ENCODE measurements around the gene CRISP1.
"Not testable (repeated sequence)": the region's sequence is repeated elsewhere in the genome, so short reads cannot be mapped to it uniquely, and the experiment has no call there.

The CRISP1 gene

GRCh38 chr6:49813248-49813647 lies 53.1 kb downstream of the CRISP1 start:
- H3K4me3 ChIP-seq (ENCODE audit: low read length): no peak overlapping the region
- no peak for DNase-seq (ENCODE audit: low read depth)
- no peak for TF ChIP-seq CTCF (conservative IDR thresholded peaks at IDR 0.05; ENCODE audit: low read depth, low read length)

DNA sequence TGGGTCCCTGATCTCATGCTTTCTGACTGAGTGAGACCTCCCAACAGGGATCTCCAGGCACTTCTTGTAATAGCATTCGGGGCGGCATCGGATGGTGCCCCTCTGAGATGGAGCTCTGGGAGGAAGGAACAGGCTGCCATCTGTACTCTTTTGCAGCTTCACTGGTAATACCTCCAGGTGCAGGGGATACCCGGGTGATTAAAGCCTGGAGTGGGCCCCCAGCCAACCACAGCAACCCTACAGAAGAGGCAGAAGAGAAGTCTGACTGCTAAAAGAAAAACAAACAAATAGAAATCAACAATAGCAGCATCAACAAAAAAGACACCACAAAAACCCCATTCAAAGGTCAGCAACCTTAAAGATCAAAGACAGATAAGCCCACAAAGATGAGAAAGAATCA lies 60.2 kb downstream of the CRISP1 start:
- no peak for DNase-seq (ENCODE audit: low read depth)
- H3K4me3 ChIP-seq (ENCODE audit: low read length): no peak overlapping the region
- no peak for TF ChIP-seq CTCF (conservative IDR thresholded peaks at IDR 0.05; ENCODE audit: low read depth, low read length)

DNA sequence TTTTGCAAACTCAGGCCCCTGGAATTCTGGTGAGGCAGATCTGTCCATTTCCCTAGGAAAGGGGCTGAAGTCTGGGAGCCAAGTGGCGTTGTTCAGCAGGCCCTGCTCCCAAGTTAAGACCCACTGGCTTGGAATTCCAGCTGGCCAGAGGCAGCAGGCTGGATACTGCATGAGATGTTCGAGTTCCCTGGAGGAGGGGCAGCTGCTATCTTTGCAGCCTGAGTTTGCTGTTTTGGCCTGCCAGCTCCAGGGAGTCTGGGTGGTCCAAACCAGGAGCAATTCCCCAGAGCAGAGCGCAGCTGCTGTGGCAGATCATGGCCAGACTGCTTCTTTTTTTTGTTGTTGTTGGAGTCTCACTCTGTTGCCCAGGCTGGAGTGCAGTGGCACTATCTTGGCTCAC lies 61.1 kb downstream of the CRISP1 start:
- DNase-seq (ENCODE audit: low read depth): no peak
- TF ChIP-seq CTCF (conservative IDR thresholded peaks at IDR 0.05; ENCODE audit: low read depth, low read length): no peak
- no peak overlapping the region for H3K4me3 ChIP-seq (ENCODE audit: low read length)

DNA sequence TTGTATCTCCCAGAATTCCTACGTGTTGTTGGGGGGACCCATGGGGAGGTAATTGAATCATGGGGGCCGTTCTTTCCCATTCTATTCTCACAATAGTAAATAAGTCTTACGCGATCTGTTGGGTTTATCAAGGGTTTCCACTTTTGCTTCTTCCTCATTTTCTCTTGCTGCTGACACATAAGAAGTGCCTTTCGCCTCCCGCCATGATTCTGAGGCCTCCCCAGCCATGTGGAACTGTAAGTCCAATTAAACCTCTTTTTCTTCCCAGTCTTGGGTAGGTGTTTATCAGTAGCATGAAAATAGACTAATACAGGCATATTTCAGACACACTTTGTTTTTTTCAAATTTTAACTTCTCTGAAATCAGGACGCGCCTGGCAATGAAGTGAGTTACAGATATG lies 64.8 kb downstream of the CRISP1 start:
- H3K4me3 ChIP-seq (ENCODE audit: low read length): no peak overlapping the region
- no peak for DNase-seq (ENCODE audit: low read depth)
- no peak for TF ChIP-seq CTCF (conservative IDR thresholded peaks at IDR 0.05; ENCODE audit: low read depth, low read length)

DNA sequence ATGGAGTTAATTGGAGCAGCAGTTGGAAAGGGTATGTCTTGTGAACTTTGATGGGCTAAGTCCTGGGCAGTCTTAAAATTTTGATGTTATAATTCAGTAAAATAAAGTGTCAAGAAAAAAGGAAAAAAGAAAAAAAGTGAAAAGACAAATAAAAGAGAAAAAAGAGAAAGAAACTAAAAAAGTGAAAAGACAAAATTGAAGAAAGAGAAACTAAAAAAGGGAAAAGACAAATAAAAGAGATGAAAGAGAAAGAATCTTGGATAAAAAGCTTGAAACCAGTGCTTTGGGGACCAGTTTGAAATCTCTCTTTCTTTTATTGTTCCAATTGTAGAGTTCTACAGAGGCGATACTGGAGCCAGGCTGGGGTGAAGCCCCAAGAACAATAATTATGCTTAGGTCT lies 67.2 kb downstream of the CRISP1 start:
- H3K4me3 ChIP-seq (ENCODE audit: low read length): no peak overlapping the region
- no peak for DNase-seq (ENCODE audit: low read depth)
- no peak for TF ChIP-seq CTCF (conservative IDR thresholded peaks at IDR 0.05; ENCODE audit: low read depth, low read length)

GRCh38 chr6:49796842-49797455 lies 69.4 kb downstream of the CRISP1 start:
- H3K4me3 ChIP-seq (ENCODE audit: low read length); DNase-seq (ENCODE audit: low read depth): not testable (repeated sequence)

- TF ChIP-seq CTCF (conservative IDR thresholded peaks at IDR 0.05; ENCODE audit: low read depth, low read length): no peak
- DNase-seq (ENCODE audit: low read depth): no peak
Measured at GRCh38 chr6:49790341-49790740, 76.0 kb downstream of the CRISP1 start.

DNA sequence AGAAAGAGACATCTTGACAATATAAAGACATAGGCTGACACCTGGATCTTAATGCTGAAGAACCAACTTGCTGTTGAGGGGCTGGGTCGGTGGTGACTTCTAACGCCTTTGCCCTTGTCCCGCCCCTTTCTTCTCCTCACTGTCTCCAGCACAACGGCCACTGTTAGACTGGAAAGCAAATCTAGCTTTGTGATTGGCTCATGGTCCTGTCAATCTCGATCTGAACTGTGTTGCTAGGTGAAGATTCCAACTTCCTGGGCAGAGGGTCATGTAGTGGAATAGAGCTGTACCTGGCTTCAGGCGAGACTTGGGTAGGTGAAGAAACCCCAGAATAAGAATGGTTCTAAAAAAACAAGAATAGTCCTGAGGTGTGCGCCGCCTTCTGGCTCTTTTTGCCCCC lies 79.2 kb downstream of the CRISP1 start, which contains the start of gene PGK2:
PGK2 (minus strand) TSS at position 110 of the 400 bp plus-strand sequence; CDS start at position 12, 98 bp downstream.
- no peak within 1 kb of the TSS for H3K4me3 ChIP-seq (ENCODE audit: low read length)
- DNase-seq (ENCODE audit: low read depth): no peak
- TF ChIP-seq CTCF (conservative IDR thresholded peaks at IDR 0.05; ENCODE audit: low read depth, low read length): no peak

More at GRCh38 chr6:49790341-49790740, 76.0 kb downstream of the CRISP1 start:
- H3K4me3 ChIP-seq (ENCODE audit: low read length): no peak overlapping the region

All from retinal pigment epithelial cell (primary cell).